SK-N-DZ (cell line): ENCODE measurements around the gene ADCK2. TPM values are rescaled to one million over a fixed set of nuclear protein-coding genes. Genes with fewer than 3 reads are reported as not detected.
"Not testable (repeated sequence)": the region's sequence is repeated elsewhere in the genome, so short reads cannot be mapped to it uniquely, and the experiment has no call there.

Source experiments
- DNase-seq: peaks from one replicate; pipeline ENCODE4 v3.0.0-alpha.2; 2015; ENCODE audit warnings: low spot score
- polyA plus RNA-seq, 2 experiments: library from polyadenylated mRNA; depleted of rRNA; stranded (reverse); fragments of >200 nt; gene quantifications; 2 replicates each; pipeline ENCODE4 v1.2.3, GENCODE V29; 2014

Gene ADCK2
- 29.4 and 35.0 TPM in 2 replicates for polyA plus RNA-seq (2014; cell fraction: cytosol; rRNA removed)
- 17.7 and 19.0 TPM in 2 replicates for polyA plus RNA-seq (2014; cell fraction: nucleus; rRNA removed)

GRCh38 chr7:140672382-140673062, at the start of gene ADCK2:
ADCK2 (plus strand) TSS chr7:140672945; CDS start chr7:140673331, 386 bp downstream.
- peak; percentile 50 for DNase-seq

- DNase-seq = no peak
Observed at GRCh38 chr7:140623980-140624379, 48.8 kb upstream of the ADCK2 start.

GRCh38 chr7:140624392-140625191, 48.2 kb upstream of the ADCK2 start:
- DNase-seq = no peak

GRCh38 chr7:140625192-140625558, 47.6 kb upstream of the ADCK2 start:
- not testable (repeated sequence) for DNase-seq

GRCh38 chr7:140625908-140626868, 46.6 kb upstream of the ADCK2 start:
- no peak for DNase-seq

- no peak for DNase-seq
Observed at GRCh38 chr7:140631021-140631420, 41.7 kb upstream of the ADCK2 start.

GRCh38 chr7:140631602-140632001, 41.1 kb upstream of the ADCK2 start:
- DNase-seq = no peak

GRCh38 chr7:140635345-140635744, 37.4 kb upstream of the ADCK2 start:
- DNase-seq = no peak

- DNase-seq = no peak
Observed at GRCh38 chr7:140635816-140636215, 36.9 kb upstream of the ADCK2 start.

- DNase-seq = no peak
Observed at GRCh38 chr7:140637400-140637799, 35.3 kb upstream of the ADCK2 start.

- DNase-seq = no peak
Observed at GRCh38 chr7:140638173-140638791, 34.5 kb upstream of the ADCK2 start.

GRCh38 chr7:140639366-140640053, 33.2 kb upstream of the ADCK2 start:
- peak; percentile 40 for DNase-seq

- peak; percentile 37 for DNase-seq
Observed at GRCh38 chr7:140640060-140640637, 32.6 kb upstream of the ADCK2 start.

- peak; percentile 84 for DNase-seq
Observed at GRCh38 chr7:140640727-140641523, 31.8 kb upstream of the ADCK2 start, which contains the start of gene DENND2A. DENND2A (minus strand) TSS chr7:140640813; CDS start chr7:140602397, 38,416 bp downstream.

- DNase-seq = peak; percentile 34
Observed at GRCh38 chr7:140641524-140642195, 31.1 kb upstream of the ADCK2 start.

GRCh38 chr7:140643416-140643815, 29.3 kb upstream of the ADCK2 start:
- no peak for DNase-seq

GRCh38 chr7:140644761-140645160, 28.0 kb upstream of the ADCK2 start:
- not testable (repeated sequence) for DNase-seq

GRCh38 chr7:140645166-140645900, 27.4 kb upstream of the ADCK2 start:
- DNase-seq = no peak
